ACHN (cell line): ENCODE measurements around the gene SHISA9.
"Not testable (repeated sequence)": the region's sequence is repeated elsewhere in the genome, so short reads cannot be mapped to it uniquely, and the experiment has no call there.

Experiments
- DNase-seq: peaks from one replicate; pipeline ENCODE4 v3.0.0-alpha.2; 2015
- in situ Hi-C: cut with HindIII; loops from 2 replicates; pipeline ENCODE4 v1.10.0; 2017; ENCODE audit warnings: low sequenced_read_pairs, low pct_ligation_motif_present, low pct_unique_long_range_greater_than_20kb

Gene SHISA9

GRCh38 chr16:12901597-12902461 lies at the start of gene SHISA9:
Gene SHISA9, plus strand, starts transcription at chr16:12901598.
- in situ Hi-C loops = no loop called here

GRCh38 chr16:12853972-12854371 lies 47.4 kb upstream of the SHISA9 start:
- DNase-seq = no peak
- in situ Hi-C loops = no loop called here

More at GRCh38 chr16:12901597-12902461, at the start of gene SHISA9:
- peak; percentile 50 for DNase-seq

GRCh38 chr16:12857435-12857834 lies 44.0 kb upstream of the SHISA9 start:
- DNase-seq, in situ Hi-C loops: not testable (repeated sequence)

- no peak for DNase-seq
Measured at GRCh38 chr16:12862327-12862726, 39.1 kb upstream of the SHISA9 start.

GRCh38 chr16:12862941-12863340 lies 38.5 kb upstream of the SHISA9 start:
- DNase-seq = no peak
- in situ Hi-C loops = no loop called here

More at GRCh38 chr16:12862327-12862726, 39.1 kb upstream of the SHISA9 start:
- in situ Hi-C loops = no loop called here

- no peak for DNase-seq
- in situ Hi-C loops = no loop called here
Measured at GRCh38 chr16:12866981-12867551, 34.3 kb upstream of the SHISA9 start.

GRCh38 chr16:12868169-12868568 lies 33.2 kb upstream of the SHISA9 start:
- in situ Hi-C loops = no loop called here
- no peak for DNase-seq

- in situ Hi-C loops = no loop called here
- DNase-seq = no peak
Measured at GRCh38 chr16:12868788-12869187, 32.6 kb upstream of the SHISA9 start.

- DNase-seq = no peak
- in situ Hi-C loops = no loop called here
Measured at GRCh38 chr16:12869698-12870427, 31.5 kb upstream of the SHISA9 start.

- no peak for DNase-seq
- in situ Hi-C loops = no loop called here
Measured at GRCh38 chr16:12871784-12872183, 29.6 kb upstream of the SHISA9 start.

GRCh38 chr16:12874186-12874585 lies 27.2 kb upstream of the SHISA9 start:
- in situ Hi-C loops = no loop called here
- peak; percentile 27 for DNase-seq

- in situ Hi-C loops = no loop called here
Measured at GRCh38 chr16:12876778-12877177, 24.6 kb upstream of the SHISA9 start.

GRCh38 chr16:12878973-12879372 lies 22.4 kb upstream of the SHISA9 start:
- in situ Hi-C loops = no loop called here
- no peak for DNase-seq

More at GRCh38 chr16:12876778-12877177, 24.6 kb upstream of the SHISA9 start:
- no peak for DNase-seq

GRCh38 chr16:12879812-12880211 lies 21.6 kb upstream of the SHISA9 start:
- DNase-seq = no peak
- in situ Hi-C loops = no loop called here

- in situ Hi-C loops = no loop called here
- DNase-seq = no peak
Measured at GRCh38 chr16:12881182-12881581, 20.2 kb upstream of the SHISA9 start.

GRCh38 chr16:12881740-12882139 lies 19.7 kb upstream of the SHISA9 start:
- in situ Hi-C loops = no loop called here
- no peak for DNase-seq

- DNase-seq = no peak
- in situ Hi-C loops = no loop called here
Measured at GRCh38 chr16:12885742-12886141, 15.7 kb upstream of the SHISA9 start.

GRCh38 chr16:12891836-12892235 lies 9.6 kb upstream of the SHISA9 start:
- DNase-seq = no peak
- in situ Hi-C loops = no loop called here

- DNase-seq = no peak
- in situ Hi-C loops = no loop called here
Measured at GRCh38 chr16:12893050-12893750, 8.2 kb upstream of the SHISA9 start.
